Osteocyte (in vitro differentiated cells): Measurements from ENCODE around the gene UPK3B. TPM values are rescaled to one million over a fixed set of nuclear protein-coding genes. Genes with fewer than 3 reads are reported as not detected.
"Not testable (repeated sequence)": the region's sequence is repeated elsewhere in the genome, so short reads cannot be mapped to it uniquely, and the experiment has no call there.

Experiments used
- DNase-seq: peaks from one replicate; pipeline ENCODE4 v3.0.0; 2021; ENCODE audit warnings: mixed read lengths; ENCODE audit not compliant: unreplicated experiment; ENCODE audit errors: extremely low spot score
- H3K27ac Mint-ChIP-seq: one replicate; pipeline ENCODE4 v1.8.0; 2021; ENCODE audit warnings: mild to moderate bottlenecking, mixed read lengths; ENCODE audit not compliant: unreplicated experiment
- H3K27me3 Mint-ChIP-seq: one replicate; pipeline ENCODE4 v1.8.0; 2021; ENCODE audit warnings: mixed read lengths; ENCODE audit not compliant: unreplicated experiment
- H3K36me3 Mint-ChIP-seq: one replicate; pipeline ENCODE4 v1.8.0; 2021; ENCODE audit warnings: mixed read lengths; ENCODE audit not compliant: unreplicated experiment
- H3K4me1 Mint-ChIP-seq: one replicate; pipeline ENCODE4 v1.8.0; 2021; ENCODE audit warnings: mixed read lengths; ENCODE audit not compliant: unreplicated experiment
- H3K4me3 Mint-ChIP-seq: one replicate; pipeline ENCODE4 v1.8.0; 2021; ENCODE audit warnings: mild to moderate bottlenecking, moderate library complexity, mixed read lengths; ENCODE audit not compliant: unreplicated experiment
- H3K9me3 Mint-ChIP-seq: one replicate; pipeline ENCODE4 v1.8.0; 2021; ENCODE audit warnings: mixed read lengths; ENCODE audit not compliant: unreplicated experiment
- CTCF ChIP-seq: fragments of 200-600 bp; sonication (generic); IDR thresholded peaks from 2 replicates; pipeline ENCODE4 v1.5.0; 2021; ENCODE audit warnings: antibody characterized with exemption, mild to moderate bottlenecking, moderate library complexity
- long read RNA-seq: library from polyadenylated mRNA; unstranded; transcript quantifications from one replicate; pipeline ENCODE4 v2.0.0, GENCODE V29; 2021
- total RNA-seq: library from RNA; stranded (reverse); gene quantifications from 2 replicates; pipeline ENCODE4 v1.2.1, GENCODE V29; 2021

Gene UPK3B
- 1.5 and 2.2 TPM in 2 replicates for total RNA-seq
- long read RNA-seq: 0 reads

GRCh38 chr7:76509931-76510877 lies at the start of gene UPK3B:
Gene UPK3B (plus strand): TSS chr7:76510552. CDS start chr7:76510653, 101 bp downstream.
- H3K4me3 Mint-ChIP-seq: no peak within 1 kb of the TSS
- no peak for TF ChIP-seq CTCF
- peak; percentile 85 for DNase-seq
- H3K4me1 Mint-ChIP-seq: peaks cover 18% of the 10 kb centered on the region
- no peaks in the 10 kb centered on the region for H3K36me3 Mint-ChIP-seq
- no peaks in the 10 kb centered on the region for H3K9me3 Mint-ChIP-seq
- no peaks in the 10 kb centered on the region for H3K27me3 Mint-ChIP-seq
- no peak within 1 kb of the TSS for H3K27ac Mint-ChIP-seq

- not testable (repeated sequence) for H3K27ac Mint-ChIP-seq, H3K36me3 Mint-ChIP-seq, H3K4me1 Mint-ChIP-seq
Measured at GRCh38 chr7:76460767-76461166, 49.6 kb upstream of the UPK3B start.

GRCh38 chr7:76461464-76462101 lies 48.8 kb upstream of the UPK3B start, which contains the start of gene DTX2:
Gene DTX2 (plus strand): TSS chr7:76461709. CDS start chr7:76480510, 18,801 bp downstream.
- not testable (repeated sequence) for H3K36me3 Mint-ChIP-seq, H3K27ac Mint-ChIP-seq, DNase-seq, H3K27me3 Mint-ChIP-seq, H3K4me1 Mint-ChIP-seq, H3K9me3 Mint-ChIP-seq
- H3K4me3 Mint-ChIP-seq: peak within 1 kb of the TSS; percentile 47

More at GRCh38 chr7:76460767-76461166, 49.6 kb upstream of the UPK3B start:
- not testable (repeated sequence) for H3K27me3 Mint-ChIP-seq, H3K9me3 Mint-ChIP-seq, DNase-seq, H3K4me3 Mint-ChIP-seq

GRCh38 chr7:76462271-76462882 lies 48.0 kb upstream of the UPK3B start:
- H3K27ac Mint-ChIP-seq, H3K9me3 Mint-ChIP-seq, H3K27me3 Mint-ChIP-seq: not testable (repeated sequence)

GRCh38 chr7:76464959-76465358 lies 45.4 kb upstream of the UPK3B start:
- not testable (repeated sequence) for H3K27me3 Mint-ChIP-seq, H3K27ac Mint-ChIP-seq, H3K9me3 Mint-ChIP-seq, H3K4me3 Mint-ChIP-seq, H3K36me3 Mint-ChIP-seq, H3K4me1 Mint-ChIP-seq, DNase-seq

More at GRCh38 chr7:76462271-76462882, 48.0 kb upstream of the UPK3B start:
- not testable (repeated sequence) for DNase-seq, H3K4me1 Mint-ChIP-seq, H3K36me3 Mint-ChIP-seq, H3K4me3 Mint-ChIP-seq

- not testable (repeated sequence) for H3K36me3 Mint-ChIP-seq, H3K4me3 Mint-ChIP-seq, H3K27me3 Mint-ChIP-seq, H3K4me1 Mint-ChIP-seq, H3K27ac Mint-ChIP-seq, DNase-seq, H3K9me3 Mint-ChIP-seq
Measured at GRCh38 chr7:76465950-76466349, 44.4 kb upstream of the UPK3B start.

GRCh38 chr7:76467743-76468404 lies 42.5 kb upstream of the UPK3B start:
- not testable (repeated sequence) for H3K27ac Mint-ChIP-seq, H3K36me3 Mint-ChIP-seq, DNase-seq, H3K4me3 Mint-ChIP-seq, H3K27me3 Mint-ChIP-seq, H3K9me3 Mint-ChIP-seq, H3K4me1 Mint-ChIP-seq

GRCh38 chr7:76471556-76472221 lies 38.7 kb upstream of the UPK3B start:
- DNase-seq, H3K4me3 Mint-ChIP-seq, H3K27ac Mint-ChIP-seq, H3K36me3 Mint-ChIP-seq, H3K9me3 Mint-ChIP-seq, H3K27me3 Mint-ChIP-seq, H3K4me1 Mint-ChIP-seq: not testable (repeated sequence)

GRCh38 chr7:76473097-76473496 lies 37.3 kb upstream of the UPK3B start:
- not testable (repeated sequence) for H3K36me3 Mint-ChIP-seq, H3K4me3 Mint-ChIP-seq, DNase-seq, H3K27ac Mint-ChIP-seq, H3K4me1 Mint-ChIP-seq, H3K27me3 Mint-ChIP-seq, H3K9me3 Mint-ChIP-seq

GRCh38 chr7:76476280-76476679 lies 34.1 kb upstream of the UPK3B start:
- H3K4me3 Mint-ChIP-seq, H3K27me3 Mint-ChIP-seq, H3K4me1 Mint-ChIP-seq, H3K9me3 Mint-ChIP-seq, H3K36me3 Mint-ChIP-seq, H3K27ac Mint-ChIP-seq, DNase-seq: not testable (repeated sequence)
